HG02571 (cell line): Measurements from ENCODE around the gene TUBG1.
"Not testable (repeated sequence)": the region's sequence is repeated elsewhere in the genome, so short reads cannot be mapped to it uniquely, and the experiment has no call there.

Experiments
- ATAC-seq: cut with Tn5 transposase; IDR thresholded peaks from one replicate; pipeline ENCODE4 v1.9.1; 2021; ENCODE audit warnings: mild to moderate bottlenecking, moderate library complexity; ENCODE audit not compliant: unreplicated experiment

TUBG1 gene

DNA sequence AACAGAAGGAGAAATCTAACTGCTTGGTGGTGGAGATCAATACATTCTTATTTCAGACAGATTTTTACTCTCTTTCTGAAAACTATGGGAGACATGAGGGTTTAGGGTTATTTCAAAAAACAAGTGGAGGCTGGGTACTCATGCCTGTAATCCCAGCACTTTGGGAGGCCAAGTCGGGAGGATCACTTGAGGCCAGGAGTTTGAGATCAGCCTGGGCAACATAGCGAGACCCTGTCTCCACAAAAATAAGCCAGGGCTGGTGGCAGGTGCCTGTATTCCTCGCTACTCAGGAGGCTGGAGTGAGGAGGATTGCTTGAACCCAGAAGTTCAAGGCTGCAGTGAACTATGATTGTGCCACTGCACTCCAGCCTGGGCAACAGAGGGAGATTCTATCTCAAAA lies 12.5 kb downstream of the TUBG1 start:
- ATAC-seq: not testable (repeated sequence)

DNA sequence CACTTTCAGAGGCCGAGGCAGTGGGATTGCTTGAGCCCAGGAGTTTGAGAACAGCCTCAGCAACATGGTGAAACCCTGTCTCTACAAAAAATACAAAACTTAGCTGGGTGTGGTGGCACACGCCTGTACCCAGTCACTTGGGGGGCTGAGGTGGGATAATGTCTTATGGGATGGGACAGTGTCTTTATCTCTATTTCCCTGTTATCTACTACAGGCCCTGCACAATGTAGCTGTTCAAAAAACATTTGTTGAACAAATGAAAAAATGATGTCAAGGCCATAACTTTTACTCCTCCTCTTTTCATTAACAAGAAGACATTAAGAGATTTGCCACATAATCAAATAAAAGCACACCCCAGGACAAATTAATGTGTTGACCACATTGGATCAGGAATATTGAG lies 13.8 kb downstream of the TUBG1 start:
- ATAC-seq: no peak

DNA sequence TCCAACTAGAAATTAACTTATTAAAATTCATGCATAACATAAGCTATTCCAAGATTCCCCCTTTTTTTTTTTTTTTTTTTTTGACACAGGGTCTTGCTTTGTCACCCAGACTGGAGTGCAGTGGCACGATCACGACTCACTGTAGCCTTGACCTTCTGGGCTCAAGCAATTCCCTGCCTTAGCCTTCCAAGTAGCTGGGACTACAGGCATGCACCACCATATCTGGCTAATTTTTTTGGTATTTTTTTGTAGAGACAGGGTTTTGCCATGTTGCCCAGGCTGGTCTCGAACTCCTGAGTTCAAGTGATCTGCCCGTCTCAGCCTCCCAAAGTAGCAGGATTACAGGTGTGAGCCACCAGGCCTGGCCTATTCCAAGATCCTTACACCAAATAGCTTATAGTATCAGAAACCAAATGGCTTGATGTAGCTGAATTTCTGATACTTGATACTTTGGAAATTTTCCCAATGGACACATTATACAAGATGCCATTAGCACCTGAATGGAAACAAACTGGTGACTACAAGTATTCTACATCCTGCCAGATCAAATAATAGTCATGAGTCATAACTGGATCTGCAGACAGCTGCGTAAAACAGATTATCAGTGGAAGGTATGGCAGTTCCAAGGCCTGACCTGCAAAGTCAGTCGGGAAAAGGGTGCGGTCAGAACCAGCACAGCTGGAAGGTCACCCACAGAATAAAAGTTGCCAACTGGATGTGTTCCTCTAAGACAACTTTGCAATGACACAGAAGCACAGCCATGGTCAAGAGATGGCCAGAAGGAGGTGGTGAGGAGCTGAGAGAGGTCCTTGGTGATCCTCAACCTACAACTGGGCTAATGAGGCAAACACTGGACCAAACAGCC lies 14.5 kb downstream of the TUBG1 start:
- ATAC-seq: no peak

- not testable (repeated sequence) for ATAC-seq
Observed at GRCh38 chr17:42627032-42627764, 17.7 kb downstream of the TUBG1 start.

GRCh38 chr17:42629411-42630009 lies 20.0 kb downstream of the TUBG1 start:
- ATAC-seq: no peak

DNA sequence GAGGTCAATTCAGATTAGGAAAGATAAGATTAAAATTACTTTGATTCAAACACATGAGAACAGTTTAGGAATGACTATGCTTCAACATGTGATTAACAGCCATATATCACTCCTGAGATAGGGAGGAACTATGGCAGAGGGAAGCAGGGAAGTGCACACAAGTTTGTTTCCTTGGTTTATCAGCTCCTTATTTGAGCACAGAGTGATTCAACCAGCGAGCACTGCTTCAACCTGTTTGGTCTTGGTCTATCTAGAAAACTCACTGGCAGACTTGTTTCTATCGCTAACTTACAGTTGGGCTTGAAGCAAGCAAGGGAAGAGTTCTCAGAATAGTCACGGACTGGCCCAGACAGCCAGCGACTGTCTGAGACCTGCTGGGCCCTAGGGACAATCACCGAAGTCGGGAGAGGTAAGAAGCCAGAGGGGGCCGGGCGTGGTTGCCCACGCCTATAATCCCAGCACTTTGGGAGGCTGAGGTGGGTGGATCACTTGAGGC lies 23.5 kb downstream of the TUBG1 start:
- no peak for ATAC-seq

DNA sequence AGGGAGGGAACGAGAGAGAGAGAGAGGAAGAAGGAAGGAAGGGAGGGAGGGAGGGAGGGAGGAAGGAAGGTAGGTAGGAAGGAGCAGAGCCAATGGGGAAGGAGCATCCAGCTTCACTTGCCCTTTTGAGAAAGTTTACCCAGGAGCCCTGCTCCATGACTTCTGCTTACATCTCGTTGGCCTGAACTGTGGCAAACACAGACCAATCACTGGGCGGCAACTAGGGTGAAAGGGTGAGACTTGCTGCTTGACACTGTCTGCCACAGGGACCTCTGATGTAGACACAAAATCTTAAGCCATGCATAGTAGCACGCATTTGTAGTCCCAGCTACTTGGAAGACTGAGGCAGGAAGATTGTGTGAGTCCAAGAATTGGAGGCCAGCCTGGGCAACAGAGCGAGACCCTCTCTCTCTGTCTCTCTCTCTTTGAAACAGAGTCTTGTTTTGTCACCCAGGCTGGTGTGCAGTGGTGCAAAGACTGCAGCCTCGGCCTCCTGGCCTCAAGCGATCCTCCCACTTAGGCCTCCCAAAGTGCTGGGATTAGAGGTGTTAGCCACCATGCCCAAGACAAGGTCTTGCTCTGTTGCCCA lies 30.1 kb downstream of the TUBG1 start:
- ATAC-seq: no peak

GRCh38 chr17:42640121-42640520 lies 30.6 kb downstream of the TUBG1 start:
- ATAC-seq: no peak

- ATAC-seq: no peak
Observed at GRCh38 chr17:42642336-42642735, 32.9 kb downstream of the TUBG1 start.

- no peak for ATAC-seq
Observed at GRCh38 chr17:42647778-42648177, 38.3 kb downstream of the TUBG1 start.

DNA sequence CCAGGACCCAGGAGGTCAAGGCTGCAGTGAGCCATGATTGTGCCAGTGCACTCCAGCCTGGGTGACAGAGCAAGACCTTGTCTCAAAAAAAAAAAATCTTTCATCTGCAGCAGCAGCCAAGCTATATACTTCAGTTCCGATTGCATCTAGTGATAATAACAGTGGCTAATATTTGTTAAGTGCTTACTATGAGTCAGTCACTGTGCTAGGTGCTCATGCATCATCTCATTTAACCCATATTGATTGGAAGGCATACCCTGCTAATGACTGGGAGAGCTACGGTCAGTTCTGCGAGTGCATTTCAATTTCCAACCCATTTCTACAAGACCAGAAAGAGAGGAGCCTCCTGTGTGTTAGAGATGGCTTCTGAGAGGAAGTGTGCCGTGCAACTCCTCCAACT lies 41.9 kb downstream of the TUBG1 start:
- no peak for ATAC-seq

DNA sequence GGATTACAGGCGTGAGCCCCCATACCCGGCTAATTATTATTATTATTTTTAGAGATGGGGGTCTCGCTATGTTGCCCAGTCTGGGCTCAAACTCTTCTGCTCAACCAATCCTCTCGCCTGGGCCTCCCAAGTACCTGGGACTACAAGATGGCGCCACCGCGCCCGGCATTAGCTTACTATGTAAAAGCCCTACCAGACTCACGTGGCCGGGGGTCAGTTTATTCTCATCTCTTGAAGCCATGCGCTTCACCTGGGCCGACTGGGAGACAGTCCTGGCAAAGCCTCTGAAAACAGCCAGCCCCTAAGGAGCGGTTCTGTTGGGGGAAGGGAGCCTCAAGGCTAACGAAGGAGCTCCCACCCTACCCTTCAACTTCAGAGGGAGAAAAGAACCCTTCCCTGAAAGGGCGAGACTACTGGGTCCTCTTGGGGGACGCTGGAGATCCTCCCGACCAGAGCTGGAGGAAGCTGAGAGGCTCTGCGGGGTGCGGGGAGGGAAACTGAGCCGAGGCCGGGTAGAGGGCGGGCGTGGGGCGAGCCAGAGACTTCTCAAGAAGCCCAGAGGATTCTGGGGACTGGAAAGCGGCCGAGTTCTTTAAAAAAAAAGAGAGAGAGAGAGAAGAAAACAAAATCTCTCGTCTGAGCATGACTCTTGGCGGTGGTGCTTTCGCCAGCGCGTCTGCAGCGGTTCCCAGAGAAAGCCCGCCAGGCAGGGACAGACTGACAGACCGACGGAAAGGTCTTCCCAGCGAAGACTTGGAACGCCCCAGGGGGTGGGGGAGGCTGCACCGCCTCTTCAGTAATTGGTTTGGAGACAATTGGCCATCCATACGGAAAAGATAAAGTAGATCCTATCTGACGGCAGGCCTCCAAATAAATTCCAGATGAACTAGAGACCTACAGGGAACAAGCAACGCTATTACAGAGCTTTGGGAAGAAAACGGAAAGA lies 44.0 kb downstream of the TUBG1 start:
- ATAC-seq: no peak

DNA sequence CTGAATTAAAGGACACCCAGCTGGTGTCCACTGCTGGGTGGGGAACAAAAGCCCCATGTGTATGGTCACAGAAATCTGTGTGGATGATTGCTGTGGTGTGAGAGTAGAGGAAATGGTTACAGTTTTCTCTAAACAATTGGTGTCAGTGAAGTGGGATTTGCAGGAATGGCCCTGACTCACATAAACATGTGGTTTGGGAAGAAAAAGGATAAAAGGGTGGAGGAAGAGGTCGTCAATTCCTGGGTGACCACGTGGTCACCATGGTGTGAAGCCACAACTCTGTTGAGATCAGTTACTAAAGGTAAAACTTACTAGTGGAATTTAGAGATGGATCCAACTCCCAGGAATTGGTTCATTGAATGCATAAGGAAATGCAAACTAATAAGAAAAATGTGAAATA lies 46.0 kb downstream of the TUBG1 start:
- ATAC-seq: no peak

DNA sequence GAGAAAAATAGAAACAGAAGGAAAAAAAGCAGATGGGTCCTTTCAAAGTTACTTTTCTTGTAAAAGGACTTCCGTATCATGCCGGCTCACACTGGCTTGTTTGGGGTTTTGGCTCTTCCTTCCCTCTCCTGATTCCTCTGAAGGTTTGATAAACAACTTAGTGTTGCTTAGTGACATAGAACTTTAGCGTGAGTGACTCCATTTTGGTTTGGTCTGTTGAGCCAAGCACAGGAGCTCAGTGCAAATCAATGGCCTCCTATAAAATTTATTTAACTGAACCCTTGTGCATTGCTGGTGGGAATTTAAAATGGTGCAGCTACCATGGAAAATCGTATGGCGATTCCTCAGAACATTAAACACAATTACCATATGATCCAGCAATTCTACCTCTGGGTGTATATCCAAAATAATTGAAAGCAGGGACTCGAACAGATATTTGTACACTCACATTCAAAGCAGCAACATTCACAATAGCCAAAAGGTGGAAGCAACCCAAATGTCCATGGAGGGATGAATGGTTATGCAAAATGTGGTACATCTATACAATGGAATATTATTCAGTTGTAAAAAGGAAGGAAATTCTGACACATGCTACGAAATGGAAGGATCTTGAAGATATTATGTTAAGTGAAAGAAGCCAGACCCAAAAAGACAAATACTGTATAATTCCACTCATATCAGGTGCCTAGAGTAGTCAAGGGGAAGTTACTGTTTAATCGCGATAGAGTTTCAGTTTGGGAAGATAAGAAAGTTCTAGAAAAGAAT lies 48.5 kb downstream of the TUBG1 start:
- ATAC-seq: no peak

- ATAC-seq: no peak
Observed at GRCh38 chr17:42659079-42659931, 49.8 kb downstream of the TUBG1 start, which contains the start of gene TUBG2. Gene TUBG2 (plus strand): TSS chr17:42659284. CDS start chr17:42659504, 220 bp downstream.

GRCh38 chr17:42659932-42660274 lies 50.4 kb downstream of the TUBG1 start:
- ATAC-seq: not testable (repeated sequence)

DNA sequence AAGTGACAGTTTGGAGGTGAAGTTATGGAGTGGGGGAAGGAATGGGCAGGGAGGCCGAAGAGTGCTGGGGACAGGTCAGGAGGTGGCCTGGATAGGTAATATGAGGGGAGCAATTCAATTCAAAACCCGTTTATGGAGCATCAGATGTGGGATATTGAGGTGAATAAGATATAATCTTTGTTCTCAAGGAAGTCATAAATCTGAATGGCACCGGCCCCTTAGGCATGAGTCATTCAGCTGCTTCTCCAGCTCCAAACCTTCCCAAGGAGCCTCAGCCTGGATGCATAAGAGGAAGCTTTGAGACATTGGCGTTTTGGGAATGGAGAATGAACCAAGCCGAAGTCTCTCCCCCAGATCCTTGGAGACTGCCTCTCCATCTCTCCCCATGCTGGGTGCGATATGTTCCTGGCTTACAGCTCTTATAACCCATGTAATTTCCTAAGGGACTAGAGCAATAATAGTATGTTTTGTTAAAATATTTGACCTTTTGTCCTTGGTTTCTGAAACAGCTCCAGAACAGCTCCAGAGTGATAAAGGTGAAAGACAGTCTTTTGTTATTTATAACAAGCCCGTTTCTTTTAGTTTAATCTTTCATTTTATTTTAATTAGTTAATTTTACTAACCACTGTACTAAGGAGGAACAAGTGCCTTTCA lies 51.3 kb downstream of the TUBG1 start:
- no peak for ATAC-seq
